ENCODE measurements around the gene BAX. TPM values are rescaled to one million over a fixed set of nuclear protein-coding genes. Genes with fewer than 3 reads are reported as not detected.

The BAX gene
- total RNA-seq, 1 donor from 2014 or later: 141 TPM

DNA sequence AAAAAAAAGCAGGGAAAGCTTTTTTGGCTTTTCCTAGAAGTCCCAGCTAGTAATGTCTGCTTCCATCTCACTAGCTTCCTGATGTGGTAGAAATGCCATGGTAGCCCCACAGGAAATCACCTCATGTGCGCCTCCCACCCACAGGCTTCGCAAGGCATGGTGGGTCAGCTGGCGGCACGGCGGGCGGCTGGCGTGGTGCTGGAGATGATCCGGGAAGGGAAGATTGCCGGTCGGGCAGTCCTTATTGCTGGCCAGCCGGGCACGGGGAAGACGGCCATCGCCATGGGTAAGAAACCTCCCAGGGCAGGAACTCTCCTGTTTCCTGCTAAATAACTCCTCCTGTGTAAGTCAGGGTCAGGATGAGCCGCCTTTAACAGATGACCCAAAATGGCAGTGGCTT is 49.5 kb downstream of the BAX start:
- no peak overlapping the region for H3K4me3 Mint-ChIP-seq (ENCODE audit: low read depth)
- H3K27me3 Mint-ChIP-seq: no peaks in the 10 kb centered on the region
- H3K27ac Mint-ChIP-seq: no peak overlapping the region
- no peaks in the 10 kb centered on the region for H3K4me1 Mint-ChIP-seq (ENCODE audit: low read depth)
- no peaks in the 10 kb centered on the region for H3K9me3 Mint-ChIP-seq (ENCODE audit: low read depth)
- peaks cover 10% of the 10 kb centered on the region for H3K36me3 Mint-ChIP-seq (ENCODE audit: insufficient read depth)
- no peak for DNase-seq (ENCODE audit: low spot score, unreplicated experiment)
- TF ChIP-seq, protein P1, sequence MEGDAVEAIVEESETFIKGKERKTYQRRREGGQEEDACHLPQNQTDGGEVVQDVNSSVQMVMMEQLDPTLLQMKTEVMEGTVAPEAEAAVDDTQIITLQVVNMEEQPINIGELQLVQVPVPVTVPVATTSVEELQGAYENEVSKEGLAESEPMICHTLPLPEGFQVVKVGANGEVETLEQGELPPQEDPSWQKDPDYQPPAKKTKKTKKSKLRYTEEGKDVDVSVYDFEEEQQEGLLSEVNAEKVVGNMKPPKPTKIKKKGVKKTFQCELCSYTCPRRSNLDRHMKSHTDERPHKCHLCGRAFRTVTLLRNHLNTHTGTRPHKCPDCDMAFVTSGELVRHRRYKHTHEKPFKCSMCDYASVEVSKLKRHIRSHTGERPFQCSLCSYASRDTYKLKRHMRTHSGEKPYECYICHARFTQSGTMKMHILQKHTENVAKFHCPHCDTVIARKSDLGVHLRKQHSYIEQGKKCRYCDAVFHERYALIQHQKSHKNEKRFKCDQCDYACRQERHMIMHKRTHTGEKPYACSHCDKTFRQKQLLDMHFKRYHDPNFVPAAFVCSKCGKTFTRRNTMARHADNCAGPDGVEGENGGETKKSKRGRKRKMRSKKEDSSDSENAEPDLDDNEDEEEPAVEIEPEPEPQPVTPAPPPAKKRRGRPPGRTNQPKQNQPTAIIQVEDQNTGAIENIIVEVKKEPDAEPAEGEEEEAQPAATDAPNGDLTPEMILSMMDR (IDR thresholded peaks at IDR 0.05; ENCODE audit: unreplicated experiment): no peak

DNA sequence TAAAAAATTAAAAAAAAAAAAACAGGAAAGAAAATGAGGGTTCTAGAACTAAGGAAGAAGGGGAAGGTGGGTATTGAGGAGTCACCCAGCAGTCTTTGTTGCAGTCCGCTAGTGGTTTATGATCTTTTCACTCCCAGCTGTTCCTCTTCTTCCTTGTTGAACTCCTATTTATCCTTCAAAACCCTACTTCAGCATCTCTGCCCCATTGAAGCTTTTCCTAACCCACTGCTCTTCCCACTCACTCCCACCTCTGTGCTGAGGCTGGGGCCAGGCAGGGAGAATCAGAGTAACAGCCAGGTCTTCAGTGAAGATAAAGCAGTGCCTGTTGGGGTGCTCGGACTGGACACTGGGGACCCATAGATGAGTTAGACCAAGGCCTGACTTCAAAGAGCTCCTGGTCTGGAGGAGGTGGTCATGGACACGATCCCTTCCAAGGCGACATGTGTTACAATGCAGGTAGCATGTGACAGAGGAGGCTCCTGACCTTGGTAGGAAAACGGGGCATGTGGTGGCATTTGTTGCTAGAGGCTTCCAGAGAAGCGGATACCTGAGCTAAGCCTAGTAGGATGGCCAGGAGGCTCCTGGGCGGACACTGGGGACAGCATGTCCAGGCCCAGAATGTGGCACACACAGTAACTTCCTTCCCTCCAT is 50.4 kb downstream of the BAX start:
- no peak for DNase-seq (ENCODE audit: low spot score, unreplicated experiment)
- Mint-ChIP-seq H3K27ac (no peak overlapping the region), H3K4me1 (ENCODE audit: low read depth) (no peaks in the 10 kb centered on the region), H3K27me3 (no peaks in the 10 kb centered on the region), H3K9me3 (ENCODE audit: low read depth) (no peaks in the 10 kb centered on the region), H3K36me3 (ENCODE audit: insufficient read depth) (peaks cover 8% of the 10 kb centered on the region), H3K4me3 (ENCODE audit: low read depth) (no peak overlapping the region)
- TF ChIP-seq, protein P1 (IDR thresholded peaks at IDR 0.05; ENCODE audit: unreplicated experiment): no peak

DNA sequence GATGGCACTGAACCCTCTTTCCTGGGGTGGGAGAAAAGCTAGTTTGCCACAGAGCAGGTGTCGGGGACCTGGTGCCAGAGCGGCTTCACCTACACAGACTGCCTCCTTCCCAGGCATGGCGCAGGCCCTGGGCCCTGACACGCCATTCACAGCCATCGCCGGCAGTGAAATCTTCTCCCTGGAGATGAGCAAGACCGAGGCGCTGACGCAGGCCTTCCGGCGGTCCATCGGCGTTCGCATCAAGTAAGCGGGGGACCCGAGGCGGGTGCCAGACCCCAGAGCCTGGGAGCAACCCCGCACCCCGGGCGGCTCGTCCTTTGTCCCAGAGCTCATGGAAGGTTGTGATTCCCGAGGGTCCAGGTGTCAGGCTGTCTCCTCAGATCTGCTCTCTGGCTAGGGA is 52.2 kb downstream of the BAX start:
- Mint-ChIP-seq H3K4me3 (ENCODE audit: low read depth) (no peak overlapping the region), H3K27me3 (no peaks in the 10 kb centered on the region), H3K9me3 (ENCODE audit: low read depth) (no peaks in the 10 kb centered on the region), H3K27ac (no peak overlapping the region), H3K36me3 (ENCODE audit: insufficient read depth) (peaks cover 10% of the 10 kb centered on the region), H3K4me1 (ENCODE audit: low read depth) (no peaks in the 10 kb centered on the region)
- no peak for DNase-seq (ENCODE audit: low spot score, unreplicated experiment)
- TF ChIP-seq, protein P1 (IDR thresholded peaks at IDR 0.05; ENCODE audit: unreplicated experiment): no peak

DNA sequence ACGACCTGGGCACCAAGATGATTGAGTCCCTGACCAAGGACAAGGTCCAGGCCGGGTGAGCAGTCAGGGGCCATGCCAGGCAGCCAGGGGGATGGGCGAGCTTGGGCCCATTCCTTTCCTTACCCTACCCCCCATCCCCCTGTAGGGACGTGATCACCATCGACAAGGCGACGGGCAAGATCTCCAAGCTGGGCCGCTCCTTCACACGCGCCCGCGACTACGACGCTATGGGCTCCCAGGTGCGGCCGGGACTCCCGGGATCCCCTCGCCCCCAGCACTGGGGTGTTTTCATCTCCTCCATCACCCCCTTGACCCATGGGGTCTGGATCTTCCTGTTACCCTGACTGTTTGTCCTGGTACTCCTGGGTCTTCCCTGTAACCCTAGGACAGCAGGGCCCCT is 55.2 kb downstream of the BAX start:
- TF ChIP-seq, protein P1 (IDR thresholded peaks at IDR 0.05; ENCODE audit: unreplicated experiment): no peak
- H3K4me3 Mint-ChIP-seq (ENCODE audit: low read depth): no peak overlapping the region
- H3K9me3 Mint-ChIP-seq (ENCODE audit: low read depth): no peaks in the 10 kb centered on the region
- H3K27me3 Mint-ChIP-seq: no peaks in the 10 kb centered on the region
- H3K27ac Mint-ChIP-seq: no peak overlapping the region
- no peaks in the 10 kb centered on the region for H3K4me1 Mint-ChIP-seq (ENCODE audit: low read depth)
- DNase-seq (ENCODE audit: low spot score, unreplicated experiment): no peak
- H3K36me3 Mint-ChIP-seq (ENCODE audit: insufficient read depth): peaks cover 14% of the 10 kb centered on the region

DNA sequence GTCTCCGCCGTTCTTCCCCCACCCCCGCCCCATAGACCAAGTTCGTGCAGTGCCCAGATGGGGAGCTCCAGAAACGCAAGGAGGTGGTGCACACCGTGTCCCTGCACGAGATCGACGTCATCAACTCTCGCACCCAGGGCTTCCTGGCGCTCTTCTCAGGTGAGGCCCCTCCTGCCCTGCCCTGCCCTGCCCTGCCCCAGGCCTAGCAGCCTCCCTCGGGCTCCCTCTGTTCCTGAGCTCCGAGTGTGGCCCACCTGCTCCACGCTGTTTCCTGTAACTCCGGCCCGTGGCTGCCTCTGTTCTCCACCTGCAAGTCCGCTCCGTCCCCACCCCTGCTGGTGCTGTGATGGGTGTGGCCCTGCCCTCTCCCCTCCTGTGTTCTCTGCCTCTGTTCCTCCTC is 55.8 kb downstream of the BAX start:
- H3K4me3 Mint-ChIP-seq (ENCODE audit: low read depth): no peak overlapping the region
- no peaks in the 10 kb centered on the region for H3K27me3 Mint-ChIP-seq
- TF ChIP-seq, protein P1 (IDR thresholded peaks at IDR 0.05; ENCODE audit: unreplicated experiment): no peak
- H3K9me3 Mint-ChIP-seq (ENCODE audit: low read depth): no peaks in the 10 kb centered on the region
- peak overlapping the region; percentile 65 for H3K27ac Mint-ChIP-seq
- no peak for DNase-seq (ENCODE audit: low spot score, unreplicated experiment)
- H3K4me1 Mint-ChIP-seq (ENCODE audit: low read depth): no peaks in the 10 kb centered on the region
- H3K36me3 Mint-ChIP-seq (ENCODE audit: insufficient read depth): peaks cover 13% of the 10 kb centered on the region
